Right lobe of liver (tissue), 6 donors: ENCODE data around the gene MEIS2. TPM values are rescaled to one million over a fixed set of nuclear protein-coding genes. Genes with fewer than 3 reads are reported as not detected.

Experiments
- ATAC-seq, 4 donors: fragments of 200-7000 bp; cut with Tn5 transposase; one replicate each; pipeline ENCODE4 v1.9.1; 2020; ENCODE audit warnings: mild to moderate bottlenecking in 4 of 4, moderate library complexity in 4 of 4
- DNase-seq, 3 donors: peaks; one replicate each; pipeline ENCODE4 v3.0.0-alpha.2; 2020
- H3K27ac ChIP-seq, 3 donors: fragments of 200-600 bp; one replicate each; pipeline ENCODE4 v1.8.0; 2022
- H3K27me3 ChIP-seq, 2 donors: fragments of 200-600 bp; one replicate each; pipeline ENCODE4 v1.8.0; 2022
- H3K36me3 ChIP-seq, 4 donors: fragments of 200-600 bp; sonication (generic) in 1 of 4; one replicate each; pipeline versions ENCODE4 v1.5.1 to v1.8.0; 2017 to 2022; ENCODE audit warnings: control low read depth in 1 of 4
- H3K4me1 ChIP-seq, 4 donors: fragments of 200-600 bp; sonication (generic) in 1 of 4; one replicate each; pipeline versions ENCODE4 v1.5.1 to v1.8.0; 2017 to 2022; ENCODE audit warnings: control low read depth in 1 of 4
- H3K4me3 ChIP-seq, 3 donors: fragments of 200-600 bp; one replicate each; pipeline ENCODE4 v1.8.0; 2022
- H3K9me3 ChIP-seq, 4 donors: fragments of 200-600 bp; sonication (generic) in 1 of 4; one replicate each; pipeline versions ENCODE4 v1.5.1 to v1.8.0; 2017 to 2022; ENCODE audit warnings: control low read depth in 1 of 4
- POLR2A ChIP-seq: fragments of 450-650 bp; IDR thresholded peaks from one replicate; pipeline ENCODE4 v1.6.1; 2017; ENCODE audit warnings: antibody characterized with exemption, mild to moderate bottlenecking
- WGBS: methylation state at CpG from one replicate; pipeline ENCODE4 v1.1.6; 2018; ENCODE audit warnings: low coverage, low lambda C conversion rate; ENCODE audit not compliant: insufficient coverage; ENCODE audit errors: missing lambda C conversion rate; 5-methylcytosine and 5-hydroxymethylcytosine counted together
- intact Hi-C, 2 donors: fragments of 100-400 bp; cut with DNase I; formaldehyde crosslinking; loops; one replicate each; pipeline versions ENCODE4 v1.11.2 to v1.14.1; 2022
- total RNA-seq, 6 experiments: library from RNA; depleted of rRNA in 2 of 6; stranded (reverse); fragments of >200 nt in 2 of 6; fragmentation: NEBNext Ultra II Directional in 3 of 6; extraction: Animal tissue kit (Norgen Biotek cat#: 25700) in 3 of 6; gene quantifications; one replicate each; pipeline versions ENCODE4 v1.1.0 to v1.2.4, GENCODE V29; 2016 to 2023
- TF ChIP-seq, protein P1 (sequence below), 4 donors: fragments of 200-600 bp in 3 of 4; fragments of 450-650 bp in 1 of 4; IDR thresholded peaks; one replicate each; pipeline versions ENCODE4 v1.5.1 to v1.8.0; 2016 to 2022; ENCODE audit warnings: antibody characterized with exemption in 4 of 4, mild to moderate bottlenecking in 2 of 4
- donor health status: DM: no; HTN: yes; CAD: no.
- donor health status: DM: no; HTN: no; CAD: no.
- donor health status: DM: no; HTN: no; CAD: no.
- donor health status: DM: no; HTN: yes; CAD: no.
- donor health status: DM: no; HTN: yes; CAD: no.

MEIS2 gene
- total RNA-seq, 6 experiments from 2014 or later: 6.1 to 18.0 (median 7.9) TPM

DNA sequence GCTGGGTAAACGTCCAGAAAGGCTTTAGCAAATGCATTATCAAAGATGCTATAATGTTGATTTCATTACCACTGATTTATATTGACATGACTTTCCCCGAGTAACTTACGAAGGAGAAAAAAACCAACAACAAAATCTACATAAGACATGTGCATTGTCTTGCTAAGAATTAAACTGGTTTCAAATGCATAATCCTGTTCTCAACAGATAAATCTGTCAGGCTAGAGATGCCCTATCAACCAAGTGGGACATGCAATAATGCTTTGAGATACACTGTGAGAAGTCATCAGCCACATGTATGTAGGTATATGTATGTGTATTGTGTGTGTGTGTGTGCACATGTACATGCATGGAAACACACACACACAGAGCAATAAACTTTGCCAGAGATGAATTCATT lies 195.6 kb downstream of the MEIS2 start:
- Histone ChIP-seq H3K27me3 (no peaks in the 10 kb centered on the region), H3K27ac (no peak overlapping the region), H3K9me3 (no peaks in the 10 kb centered on the region), H3K4me3 (no peak overlapping the region), H3K4me1 (no peaks in the 10 kb centered on the region), H3K36me3 (no peaks in the 10 kb centered on the region)
- intact Hi-C loops: no loop called here
- DNase-seq (no peak), ATAC-seq (no peak)
- WGBS: 50% methylated on average over 3 of the region's 3 CpGs
- TF ChIP-seq, protein P1, sequence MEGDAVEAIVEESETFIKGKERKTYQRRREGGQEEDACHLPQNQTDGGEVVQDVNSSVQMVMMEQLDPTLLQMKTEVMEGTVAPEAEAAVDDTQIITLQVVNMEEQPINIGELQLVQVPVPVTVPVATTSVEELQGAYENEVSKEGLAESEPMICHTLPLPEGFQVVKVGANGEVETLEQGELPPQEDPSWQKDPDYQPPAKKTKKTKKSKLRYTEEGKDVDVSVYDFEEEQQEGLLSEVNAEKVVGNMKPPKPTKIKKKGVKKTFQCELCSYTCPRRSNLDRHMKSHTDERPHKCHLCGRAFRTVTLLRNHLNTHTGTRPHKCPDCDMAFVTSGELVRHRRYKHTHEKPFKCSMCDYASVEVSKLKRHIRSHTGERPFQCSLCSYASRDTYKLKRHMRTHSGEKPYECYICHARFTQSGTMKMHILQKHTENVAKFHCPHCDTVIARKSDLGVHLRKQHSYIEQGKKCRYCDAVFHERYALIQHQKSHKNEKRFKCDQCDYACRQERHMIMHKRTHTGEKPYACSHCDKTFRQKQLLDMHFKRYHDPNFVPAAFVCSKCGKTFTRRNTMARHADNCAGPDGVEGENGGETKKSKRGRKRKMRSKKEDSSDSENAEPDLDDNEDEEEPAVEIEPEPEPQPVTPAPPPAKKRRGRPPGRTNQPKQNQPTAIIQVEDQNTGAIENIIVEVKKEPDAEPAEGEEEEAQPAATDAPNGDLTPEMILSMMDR (IDR thresholded peaks at IDR 0.05): no peak
- TF ChIP-seq POLR2A: no peak

DNA sequence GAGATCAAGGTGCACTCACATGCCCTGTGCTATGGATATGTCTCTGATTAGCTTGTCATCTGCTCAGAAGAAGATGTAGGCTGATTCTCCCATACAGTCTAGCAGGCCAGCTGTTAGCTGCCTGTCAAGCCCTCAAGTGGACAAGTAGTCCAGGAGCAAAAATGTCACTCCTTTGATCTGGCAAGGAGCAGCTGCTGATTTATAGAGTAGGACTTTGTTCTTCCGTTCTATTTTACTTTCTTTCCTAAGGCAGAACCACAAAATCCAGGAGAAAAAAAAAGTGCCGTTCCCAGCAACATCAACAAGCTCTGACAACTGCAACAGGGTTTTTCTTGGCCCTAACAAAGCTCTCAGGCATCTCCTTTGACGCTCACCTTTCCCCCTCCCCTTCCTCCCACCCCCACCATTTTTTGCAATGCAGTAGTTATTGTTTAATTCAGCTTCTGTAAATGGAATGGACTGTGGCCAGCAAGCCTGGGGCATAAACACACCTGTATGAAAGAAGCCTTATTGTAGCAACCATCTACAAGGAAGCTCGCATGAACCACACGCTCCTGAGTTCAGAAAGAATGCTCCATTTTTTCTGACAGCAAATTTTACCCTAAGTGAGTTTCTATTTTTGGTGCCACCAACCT lies 196.3 kb downstream of the MEIS2 start:
- H3K27ac ChIP-seq: no peak overlapping the region
- TF ChIP-seq POLR2A: no peak
- TF ChIP-seq, protein P1 (IDR thresholded peaks at IDR 0.05): no peak
- 78% methylated on average over 5 of the region's 5 CpGs for WGBS

DNA sequence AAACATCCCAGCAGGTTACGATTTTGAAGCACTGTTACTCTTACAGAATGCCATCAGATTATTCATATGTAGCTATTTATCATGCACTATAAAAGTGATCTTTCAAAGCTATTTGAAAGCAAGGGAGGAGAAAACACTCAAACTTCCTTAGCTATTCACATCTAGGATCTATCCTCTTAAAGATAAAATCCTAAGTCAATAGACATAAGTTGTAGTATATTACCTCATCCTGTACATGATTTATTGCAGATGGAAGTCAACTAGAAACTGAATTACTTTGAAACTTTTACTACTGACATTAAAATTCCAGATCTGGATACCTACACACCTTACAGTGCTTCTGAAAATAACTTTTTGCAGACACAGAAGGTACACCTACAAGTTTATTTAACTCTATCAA lies 197.2 kb downstream of the MEIS2 start:
- H3K36me3 ChIP-seq: no peaks in the 10 kb centered on the region
- no peak overlapping the region for H3K4me3 ChIP-seq
- 53% methylated on average over 1 of the region's 1 CpG for WGBS
- H3K9me3 ChIP-seq: no peaks in the 10 kb centered on the region
- no peak overlapping the region for H3K27ac ChIP-seq
- DNase-seq (no peak), ATAC-seq (no peak)
- intact Hi-C loops: no loop called here
- no peaks in the 10 kb centered on the region for H3K27me3 ChIP-seq
- H3K4me1 ChIP-seq: no peaks in the 10 kb centered on the region
- TF ChIP-seq, protein P1 (IDR thresholded peaks at IDR 0.05): no peak
- TF ChIP-seq POLR2A: no peak

More for the DNA sequence above, 196.3 kb downstream of the MEIS2 start:
- H3K27me3 ChIP-seq: no peaks in the 10 kb centered on the region
- DNase-seq (no peak), ATAC-seq (no peak)
- no peaks in the 10 kb centered on the region for H3K9me3 ChIP-seq
- H3K4me3 ChIP-seq: no peak overlapping the region
- no peaks in the 10 kb centered on the region for H3K36me3 ChIP-seq
- H3K4me1 ChIP-seq: no peaks in the 10 kb centered on the region
- intact Hi-C loops: no loop called here

DNA sequence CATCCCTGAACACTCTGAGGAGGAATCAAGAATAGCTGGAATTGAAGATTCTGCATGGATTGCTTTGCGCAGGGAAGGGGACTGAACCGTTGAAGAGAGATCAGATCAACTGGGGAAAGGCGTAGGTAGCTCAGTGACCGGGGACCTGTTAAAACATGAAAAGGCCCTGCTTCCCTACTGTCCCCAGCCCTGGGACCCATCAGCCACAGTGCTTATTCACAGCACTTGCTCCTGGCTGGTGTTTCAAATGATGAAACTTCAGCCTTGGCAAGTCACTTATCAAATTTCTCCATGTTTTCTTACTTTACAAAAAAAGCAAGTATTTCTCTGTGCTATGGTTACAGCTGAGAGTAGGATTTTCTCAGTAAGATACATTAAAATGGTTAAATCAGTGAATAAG lies 199.3 kb downstream of the MEIS2 start:
- H3K4me1 ChIP-seq: no peaks in the 10 kb centered on the region
- H3K27me3 ChIP-seq: no peaks in the 10 kb centered on the region
- no peaks in the 10 kb centered on the region for H3K9me3 ChIP-seq
- DNase-seq: no peak
- H3K36me3 ChIP-seq: no peaks in the 10 kb centered on the region
- TF ChIP-seq, protein P1 (IDR thresholded peaks at IDR 0.05): no peak
- TF ChIP-seq POLR2A: no peak
- 90% methylated on average over 3 of the region's 4 CpGs for WGBS
- ATAC-seq: no peak
- no peak overlapping the region for H3K4me3 ChIP-seq
- intact Hi-C loops: no loop called here
- no peak overlapping the region for H3K27ac ChIP-seq

DNA sequence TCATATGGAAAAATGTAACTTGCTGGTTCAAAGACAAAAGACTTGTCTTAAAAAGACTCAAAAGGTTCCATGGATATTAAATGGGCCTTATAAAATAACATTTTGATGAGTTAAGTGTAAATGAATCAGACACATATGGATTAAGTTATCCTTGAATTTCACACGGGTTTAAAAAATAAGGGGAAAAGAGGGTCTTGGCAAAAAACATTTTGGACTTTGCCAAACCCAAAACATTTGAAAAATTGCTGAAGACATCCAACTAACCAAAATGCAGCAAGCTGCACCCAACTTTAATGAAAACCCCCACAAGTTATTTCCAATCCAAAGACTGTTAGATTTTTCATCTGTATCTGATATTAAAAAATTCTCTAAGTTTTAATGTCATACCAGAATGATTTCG lies 200.7 kb downstream of the MEIS2 start:
- no peak for TF ChIP-seq POLR2A
- WGBS: 71% methylated on average over 2 of the region's 2 CpGs
- Histone ChIP-seq H3K4me3 (no peak overlapping the region), H3K4me1 (no peaks in the 10 kb centered on the region), H3K9me3 (no peaks in the 10 kb centered on the region), H3K27me3 (no peaks in the 10 kb centered on the region), H3K36me3 (no peaks in the 10 kb centered on the region), H3K27ac (no peak overlapping the region)
- DNase-seq (no peak), ATAC-seq (no peak)
- intact Hi-C loops: no loop called here
